GM21576 (cell line): ENCODE measurements around the gene SUSD2.
"Not testable (repeated sequence)": the region's sequence is repeated elsewhere in the genome, so short reads cannot be mapped to it uniquely, and the experiment has no call there.

ENCODE experiments used
- ATAC-seq: cut with Tn5 transposase; IDR thresholded peaks from one replicate; pipeline ENCODE4 v1.9.1; 2021; ENCODE audit warnings: mild to moderate bottlenecking, moderate library complexity; ENCODE audit not compliant: unreplicated experiment

SUSD2 gene

GRCh38 chr22:24176040-24176439 lies 5.2 kb upstream of the SUSD2 start:
- no peak for ATAC-seq

DNA sequence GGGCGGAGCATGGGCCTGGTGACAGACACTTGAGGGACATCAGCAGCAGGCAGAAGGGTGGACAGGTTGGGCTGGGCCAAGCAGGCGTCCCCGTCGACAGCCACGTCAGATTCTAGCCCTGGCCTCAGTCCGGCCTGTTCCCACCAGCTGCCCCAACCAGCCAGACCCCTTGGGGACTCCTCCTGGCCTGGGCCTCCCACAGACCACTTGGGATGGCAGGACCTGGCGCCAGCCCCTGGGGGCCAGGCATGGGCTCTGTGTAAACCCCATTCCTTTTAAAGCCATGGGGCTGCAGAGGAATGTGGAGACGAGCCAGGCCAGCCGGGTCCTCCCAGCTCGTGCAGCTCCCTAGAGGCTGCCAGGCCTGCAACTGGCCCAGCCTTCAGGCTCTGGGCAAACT lies 4.7 kb upstream of the SUSD2 start:
- ATAC-seq = no peak

DNA sequence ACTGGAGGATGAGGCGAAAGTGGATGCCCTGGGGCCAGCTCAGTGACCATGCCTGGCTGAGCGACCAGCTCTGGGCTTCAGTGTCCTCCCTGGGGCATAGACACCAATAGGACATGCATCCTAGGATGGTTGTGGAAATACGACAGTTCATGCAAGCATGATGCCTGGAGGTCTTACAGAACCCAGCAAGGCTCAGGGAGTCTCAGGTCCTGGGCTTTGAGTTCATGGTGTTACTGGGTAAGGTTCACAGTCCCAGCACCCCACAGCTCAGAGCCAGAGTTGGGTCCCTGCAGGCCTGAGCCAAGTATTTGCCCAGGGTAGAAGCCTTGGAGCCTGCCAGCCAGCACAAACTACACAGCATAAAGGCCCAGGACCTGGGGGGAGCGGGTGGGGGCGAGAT lies 4.2 kb upstream of the SUSD2 start:
- ATAC-seq = no peak

GRCh38 chr22:24177456-24177855 lies 3.8 kb upstream of the SUSD2 start:
- no peak for ATAC-seq

DNA sequence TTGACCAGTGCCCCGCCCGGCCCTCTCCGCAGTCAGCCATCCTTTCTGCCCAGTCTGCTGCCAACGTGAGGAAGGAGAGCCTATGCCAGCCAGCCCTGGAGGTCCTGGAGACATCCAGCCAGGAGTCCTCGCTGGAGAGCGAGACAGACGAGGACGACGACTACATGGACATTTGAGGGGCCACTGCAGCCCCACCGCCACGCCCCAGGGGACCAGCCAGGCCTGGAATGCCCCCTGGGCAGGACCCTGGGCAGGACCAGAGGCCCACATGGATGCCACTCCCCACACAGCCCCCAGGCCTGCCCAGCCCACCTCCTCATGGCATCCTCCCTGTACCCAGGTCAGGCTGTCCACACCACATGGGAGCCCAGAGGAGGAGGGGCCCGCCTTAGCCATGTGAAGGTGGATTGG lies 3.3 kb upstream of the SUSD2 start:
- ATAC-seq = no peak

- ATAC-seq = no peak
Measured at GRCh38 chr22:24178502-24179440, 2.5 kb upstream of the SUSD2 start.

- ATAC-seq = no peak
Measured at GRCh38 chr22:24179478-24180210, 1.6 kb upstream of the SUSD2 start.

GRCh38 chr22:24180316-24181087 lies 785 bp upstream of the SUSD2 start:
- no peak for ATAC-seq

- ATAC-seq = no peak
Measured at GRCh38 chr22:24181996-24182899, 961 bp downstream of the SUSD2 start.

- not testable (repeated sequence) for ATAC-seq
Measured at GRCh38 chr22:24182900-24183246, 1.6 kb downstream of the SUSD2 start.

DNA sequence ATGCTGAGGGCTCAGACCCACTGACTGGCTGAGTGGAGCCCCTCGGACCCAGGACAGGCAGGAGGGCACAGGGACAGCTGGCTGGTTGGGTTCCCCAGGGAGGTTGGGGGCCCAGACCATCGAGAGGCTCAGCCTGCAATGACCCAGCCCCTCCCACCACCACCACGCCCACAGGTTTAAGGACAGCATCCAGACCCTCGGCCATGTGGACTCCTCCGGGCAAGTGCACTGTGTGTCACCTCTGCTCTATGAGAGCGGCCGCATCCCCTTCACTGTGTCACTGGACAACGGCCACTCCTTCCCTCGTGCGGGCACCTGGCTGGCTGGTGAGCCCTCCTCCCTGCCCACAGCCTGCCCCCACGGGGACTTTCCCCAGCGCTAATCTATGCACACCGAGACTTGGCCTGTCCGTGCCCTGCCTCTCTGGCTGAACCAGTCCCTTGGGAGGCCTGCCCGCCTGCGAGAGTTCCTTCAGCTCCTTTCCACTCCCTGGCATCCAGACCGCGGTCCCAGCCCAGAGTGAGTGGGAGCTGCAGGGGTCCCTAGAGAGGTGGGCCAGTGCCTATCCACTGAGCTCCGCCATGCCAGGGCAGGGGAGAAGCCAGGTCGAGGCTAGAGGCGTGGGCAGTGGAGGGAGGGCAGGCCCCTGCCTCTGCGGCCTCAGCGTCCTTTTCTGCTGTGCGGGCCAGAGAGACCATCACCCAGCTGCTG lies 2.2 kb downstream of the SUSD2 start:
- ATAC-seq = no peak

- ATAC-seq = no peak
Measured at GRCh38 chr22:24184057-24184798, 2.9 kb downstream of the SUSD2 start.

DNA sequence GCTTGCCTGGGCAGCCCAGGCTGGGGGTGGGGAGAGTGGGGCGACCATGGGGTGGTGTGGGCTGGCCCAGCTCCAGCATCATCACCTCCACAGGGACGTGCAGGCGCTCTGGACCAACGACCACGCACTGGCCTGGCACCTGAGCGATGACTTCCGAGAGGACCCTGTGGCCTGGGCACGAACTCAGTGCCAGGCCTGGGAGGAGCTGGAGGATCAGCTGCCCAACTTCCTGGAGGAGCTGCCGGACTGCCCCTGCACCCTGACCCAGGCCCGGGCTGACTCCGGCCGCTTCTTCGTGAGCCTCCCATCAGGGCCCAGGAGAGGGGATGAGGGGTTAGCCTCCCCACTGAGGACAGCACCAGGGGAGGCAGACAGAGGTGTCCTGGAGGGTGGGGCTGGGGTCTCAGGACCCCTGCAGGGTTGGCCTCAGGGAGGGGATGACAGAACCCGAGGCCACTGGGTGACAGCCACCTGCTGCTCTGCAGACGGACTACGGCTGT lies 3.8 kb downstream of the SUSD2 start:
- no peak for ATAC-seq

DNA sequence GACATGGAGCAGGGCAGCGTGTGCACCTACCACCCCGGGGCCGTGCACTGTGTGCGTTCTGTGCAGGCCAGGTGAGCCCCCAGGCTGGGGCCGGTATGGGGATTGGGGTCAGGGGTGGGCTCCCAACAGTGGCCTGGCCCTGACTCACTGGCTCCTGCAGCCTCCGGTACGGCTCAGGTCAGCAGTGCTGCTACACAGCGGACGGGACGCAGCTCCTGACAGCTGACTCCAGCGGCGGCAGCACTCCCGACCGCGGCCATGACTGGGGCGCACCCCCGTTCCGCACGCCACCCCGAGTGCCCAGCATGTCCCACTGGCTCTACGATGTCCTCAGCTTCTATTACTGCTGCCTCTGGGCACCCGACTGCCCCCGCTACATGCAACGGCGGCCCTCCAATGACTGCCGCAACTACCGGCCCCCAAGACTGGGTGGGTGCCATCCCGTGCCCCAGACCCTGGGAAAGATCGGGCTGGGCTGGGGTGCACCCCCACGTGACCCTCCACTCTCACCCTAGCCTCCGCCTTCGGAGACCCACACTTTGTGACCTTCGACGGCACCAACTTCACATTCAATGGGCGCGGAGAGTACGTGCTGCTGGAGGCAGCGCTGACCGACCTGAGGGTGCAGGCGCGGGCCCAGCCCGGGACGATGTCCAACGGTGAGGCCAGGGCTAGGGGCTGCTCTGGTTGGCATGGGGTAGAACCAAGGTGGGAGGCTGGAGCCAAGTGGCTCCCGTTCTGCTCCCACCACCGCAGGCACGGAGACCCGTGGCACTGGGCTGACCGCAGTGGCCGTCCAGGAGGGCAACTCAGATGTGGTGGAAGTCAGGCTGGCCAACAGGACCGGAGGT lies 4.4 kb downstream of the SUSD2 start:
- ATAC-seq = no peak

DNA sequence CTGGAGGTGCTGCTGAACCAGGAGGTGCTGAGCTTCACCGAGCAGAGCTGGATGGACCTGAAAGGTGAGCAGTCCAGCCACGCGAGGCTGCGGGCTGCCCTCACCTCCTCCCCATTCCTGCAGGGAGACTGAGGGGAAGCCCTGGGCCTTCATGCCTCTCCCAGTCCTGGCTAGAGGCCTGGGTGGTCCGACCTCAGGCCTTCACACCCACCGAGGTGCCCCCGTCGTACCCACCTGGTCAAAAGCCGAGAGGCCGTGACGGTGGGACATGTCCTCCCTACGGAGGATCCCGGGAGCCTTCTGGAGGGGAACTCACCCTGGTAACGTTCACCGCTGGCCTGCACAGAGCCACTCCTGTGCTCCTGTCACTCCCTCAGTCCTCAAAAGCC lies 5.1 kb downstream of the SUSD2 start:
- ATAC-seq = no peak

DNA sequence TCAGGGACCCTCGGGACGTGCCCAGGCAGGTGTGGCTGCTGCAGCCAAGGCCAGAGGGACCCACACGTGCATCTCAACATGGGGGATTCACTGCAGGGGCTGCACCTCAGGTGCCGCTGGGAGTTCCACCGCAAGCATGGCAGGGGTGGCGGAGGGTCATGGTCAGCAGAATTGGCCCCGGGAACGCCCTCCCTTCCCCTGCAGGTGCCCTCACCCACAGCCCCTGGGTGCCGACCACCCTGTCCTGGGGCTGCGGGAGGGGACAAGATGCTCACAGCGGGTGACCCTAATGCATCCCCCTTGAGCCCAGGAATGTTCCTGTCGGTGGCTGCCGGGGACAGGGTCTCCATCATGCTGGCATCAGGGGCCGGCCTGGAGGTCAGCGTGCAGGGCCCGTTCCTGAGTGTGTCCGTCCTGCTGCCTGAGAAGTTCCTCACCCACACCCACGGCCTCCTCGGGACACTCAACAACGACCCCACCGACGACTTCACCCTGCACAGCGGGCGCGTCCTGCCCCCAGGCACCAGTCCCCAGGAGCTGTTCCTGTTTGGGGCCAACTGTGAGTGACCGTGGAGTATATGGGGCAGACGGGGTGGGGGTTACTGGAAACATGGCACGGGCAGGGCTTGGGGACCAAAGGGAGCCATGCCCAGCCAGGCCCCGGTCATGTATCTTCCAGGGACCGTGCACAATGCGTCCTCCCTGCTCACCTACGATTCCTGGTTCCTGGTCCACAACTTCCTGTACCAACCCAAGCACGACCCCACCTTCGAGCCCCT lies 5.8 kb downstream of the SUSD2 start:
- no peak for ATAC-seq
